Stimulated activated CD8-positive, alpha-beta memory T cell treated with anti-CD3 and anti-CD28 coated beads, Interleukin-2, amount 100 ng/mL, for 48 hours (primary cell): ENCODE results near the gene TSPAN32.

Source experiments
- DNase-seq, 2 donors: peaks; one replicate each; pipeline ENCODE4 v3.0.0-alpha.2; 2020; ENCODE audit warnings: low read depth in 2 of 2

The TSPAN32 gene

GRCh38 chr11:2266586-2267305 lies 35.1 kb upstream of the TSPAN32 start:
- DNase-seq, result no peak

- DNase-seq, result no peak
Observed at GRCh38 chr11:2267306-2267850, 34.4 kb upstream of the TSPAN32 start.

- DNase-seq, result no peak
Observed at GRCh38 chr11:2267851-2268728, 33.7 kb upstream of the TSPAN32 start.

- peak; percentile 76 to 81 for DNase-seq
Observed at GRCh38 chr11:2268729-2269600, 32.8 kb upstream of the TSPAN32 start.

GRCh38 chr11:2269601-2270321 lies 32.1 kb upstream of the TSPAN32 start:
- no peak for DNase-seq

GRCh38 chr11:2270322-2271076 lies 31.3 kb upstream of the TSPAN32 start, which contains the start of gene ASCL2:
Gene ASCL2, minus strand, starts transcription at chr11:2270588. Its CDS starts 256 bp downstream, at chr11:2270332.
- no peak for DNase-seq

- DNase-seq, result no peak
Observed at GRCh38 chr11:2271077-2271326, 30.8 kb upstream of the TSPAN32 start.

GRCh38 chr11:2271327-2272227 lies 30.2 kb upstream of the TSPAN32 start:
- DNase-seq, result no peak

GRCh38 chr11:2272228-2272945 lies 29.4 kb upstream of the TSPAN32 start:
- no peak for DNase-seq

GRCh38 chr11:2272946-2273280 lies 28.9 kb upstream of the TSPAN32 start:
- no peak for DNase-seq

- DNase-seq, result no peak
Observed at GRCh38 chr11:2273311-2273710, 28.5 kb upstream of the TSPAN32 start.

GRCh38 chr11:2273771-2274170 lies 28.0 kb upstream of the TSPAN32 start:
- no peak for DNase-seq

- DNase-seq, result no peak
Observed at GRCh38 chr11:2275334-2276279, 26.2 kb upstream of the TSPAN32 start.

- no peak for DNase-seq
Observed at GRCh38 chr11:2276280-2277007, 25.4 kb upstream of the TSPAN32 start.

GRCh38 chr11:2277008-2277346 lies 24.8 kb upstream of the TSPAN32 start:
- DNase-seq, result no peak

- DNase-seq, result no peak
Observed at GRCh38 chr11:2277933-2278523, 23.8 kb upstream of the TSPAN32 start.

- DNase-seq, result no peak
Observed at GRCh38 chr11:2280208-2280607, 21.6 kb upstream of the TSPAN32 start.
